HCT116 (cell line): ENCODE data around the gene MXI1.

ENCODE experiments used
- CTCF ChIP-seq, 3 experiments: fragments of 200-600 bp in 1 of 3; sonication (generic) in 1 of 3; IDR thresholded peaks in 2 of 3; conservative IDR thresholded peaks in 1 of 3; 2 replicates each; pipeline ENCODE4 v1.5.1; 2012 to 2017; ENCODE audit warnings: low read depth in 2 of 3, low read length in 2 of 3, antibody characterized with exemption in 1 of 3, borderline replicate concordance in 1 of 3, control low read depth in 1 of 3, mild to moderate bottlenecking in 1 of 3, mixed read lengths in 1 of 3, mixed run types in 1 of 3, moderate library complexity in 1 of 3; ENCODE audit not compliant: insufficient read depth in 1 of 3
- EZH2 ChIP-seq: fragments of 200-600 bp; sonication (generic); IDR thresholded peaks from 2 replicates; pipeline ENCODE4 v1.6.1; 2017; ENCODE audit warnings: antibody characterized with exemption, mixed run types
- POLR2AphosphoS5 ChIP-seq: IDR thresholded peaks from 2 replicates; pipeline ENCODE4 v1.6.1; 2011; ENCODE audit warnings: mild to moderate bottlenecking, low read depth, low read length, moderate library complexity
- RAD21 ChIP-seq: IDR thresholded peaks from 2 replicates; pipeline ENCODE4 v1.6.1; 2012; ENCODE audit warnings: low read depth, mild to moderate bottlenecking

GRCh38 chr10:110192552-110192951 lies 14.9 kb upstream of the MXI1 start:
- no peak for TF ChIP-seq RAD21
- TF ChIP-seq POLR2AphosphoS5 = no peak
- no peak for TF ChIP-seq EZH2
- peak in 2 of 3 experiments; percentile 51 to 57; a peak in 4 of 6 replicates for TF ChIP-seq CTCF (IDR thresholded peaks at IDR 0.05 in 2 of 3, conservative IDR thresholded peaks at IDR 0.05 in 1 of 3; ENCODE audit: borderline replicate concordance in 1 of 3, insufficient read depth in 1 of 3, low read depth in 2 of 3, low read length in 2 of 3)
